ENCODE results near the gene EYA2.

EYA2 gene

DNA sequence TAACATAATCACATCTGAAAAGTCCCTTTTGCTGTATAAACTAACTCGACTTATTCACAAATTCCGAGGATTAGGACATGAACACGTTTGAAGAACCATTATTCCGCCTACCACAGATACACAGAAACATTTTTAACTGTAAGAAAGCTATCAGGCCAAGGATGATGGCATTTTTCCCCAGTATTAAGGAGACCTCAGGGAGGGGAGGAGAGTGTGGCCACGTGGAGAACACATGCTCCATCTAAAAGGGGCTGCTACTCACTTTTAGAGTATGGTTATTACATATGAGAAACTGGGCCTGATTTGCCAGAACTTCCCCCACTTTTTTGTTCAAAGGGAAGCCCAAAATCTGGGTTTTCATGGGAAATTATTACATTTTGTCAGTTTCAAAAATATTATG lies 153.4 kb downstream of the EYA2 start:
- DNase-seq: no peak

DNA sequence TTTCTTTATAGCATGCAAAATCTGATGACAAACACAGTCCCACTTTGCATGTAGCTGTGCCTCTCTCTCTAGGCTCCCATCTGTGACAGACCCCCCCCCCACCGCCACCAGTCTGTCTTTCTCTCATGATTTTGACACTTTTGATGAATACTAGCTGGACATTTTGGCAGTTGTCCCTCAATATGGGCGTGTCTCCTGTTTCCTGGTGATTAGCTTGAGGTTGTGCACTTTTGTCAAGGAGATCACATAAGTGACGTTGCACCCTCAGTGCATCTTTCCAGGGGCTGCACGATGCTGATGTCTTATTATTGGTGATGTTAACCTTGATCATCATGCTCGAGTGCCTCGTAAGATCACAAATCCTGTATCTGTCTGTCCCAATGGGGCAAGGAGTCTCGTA lies 155.1 kb downstream of the EYA2 start:
- DNase-seq: no peak

DNA sequence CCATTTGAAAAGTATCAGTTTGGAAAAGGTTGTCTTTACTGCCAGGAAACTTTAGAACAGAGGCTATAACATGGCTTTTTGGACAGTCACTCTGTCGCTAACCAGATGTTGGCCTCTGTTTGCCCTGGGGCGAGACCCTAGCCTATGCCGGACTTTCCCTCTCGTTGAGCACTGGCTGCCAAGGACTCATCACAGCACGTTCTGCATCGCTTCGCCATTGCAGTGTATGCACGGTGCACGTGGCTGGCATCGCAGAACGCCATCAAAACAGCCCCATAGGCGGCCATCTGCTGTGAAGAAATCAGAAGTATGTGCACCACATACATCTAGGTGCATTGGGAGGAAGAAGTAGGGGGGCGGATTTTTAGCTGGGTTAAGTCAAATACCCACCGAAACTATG lies 156.4 kb downstream of the EYA2 start:
- DNase-seq: no peak

DNA sequence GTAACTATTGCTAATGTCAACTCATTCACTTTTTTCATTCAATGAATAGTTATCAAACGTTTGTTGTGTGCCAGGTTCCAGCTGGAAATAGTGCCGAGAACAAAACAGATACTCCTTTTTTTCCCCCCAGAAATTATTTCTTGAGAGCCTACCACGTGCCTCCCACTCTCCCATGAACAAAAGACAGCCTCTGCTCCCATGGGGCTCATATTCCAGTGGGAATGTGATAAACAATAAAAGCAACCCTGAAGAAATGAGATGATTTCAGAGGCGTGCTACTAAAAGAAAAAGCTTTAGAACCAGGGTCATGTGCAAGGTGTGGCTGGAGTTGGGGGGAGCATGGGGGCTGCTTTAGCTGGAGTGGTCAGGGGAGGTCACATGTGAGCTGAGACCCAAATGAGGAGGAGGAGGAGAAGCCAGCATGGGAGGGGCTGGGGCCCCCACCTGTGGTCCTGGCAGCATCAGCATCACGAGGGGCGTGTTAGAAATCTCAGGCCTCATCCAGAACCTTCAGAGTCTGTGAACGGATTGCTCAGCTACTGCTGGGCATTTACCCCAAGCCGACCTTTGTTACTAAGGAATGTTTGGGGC lies 157.4 kb downstream of the EYA2 start:
- DNase-seq: no peak

DNA sequence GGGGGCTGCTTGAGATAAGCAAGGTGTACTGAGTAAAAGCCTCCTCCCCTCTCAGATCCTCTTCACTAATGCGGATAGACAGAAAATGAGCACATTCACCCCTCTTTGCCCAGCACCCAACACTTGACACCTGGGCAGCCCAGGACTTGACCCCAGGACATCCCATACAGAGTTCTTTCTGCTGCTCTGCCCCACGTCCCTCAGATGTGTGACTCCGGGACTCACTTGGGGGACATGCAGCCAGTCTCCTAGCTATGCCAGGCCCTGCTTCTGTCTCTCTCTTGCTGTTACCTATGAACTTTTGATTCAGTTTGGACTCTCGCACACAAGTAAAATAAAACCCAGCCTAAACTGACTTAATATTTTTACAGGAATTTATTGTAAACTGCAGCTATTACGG lies 159.9 kb downstream of the EYA2 start:
- DNase-seq: no peak

DNA sequence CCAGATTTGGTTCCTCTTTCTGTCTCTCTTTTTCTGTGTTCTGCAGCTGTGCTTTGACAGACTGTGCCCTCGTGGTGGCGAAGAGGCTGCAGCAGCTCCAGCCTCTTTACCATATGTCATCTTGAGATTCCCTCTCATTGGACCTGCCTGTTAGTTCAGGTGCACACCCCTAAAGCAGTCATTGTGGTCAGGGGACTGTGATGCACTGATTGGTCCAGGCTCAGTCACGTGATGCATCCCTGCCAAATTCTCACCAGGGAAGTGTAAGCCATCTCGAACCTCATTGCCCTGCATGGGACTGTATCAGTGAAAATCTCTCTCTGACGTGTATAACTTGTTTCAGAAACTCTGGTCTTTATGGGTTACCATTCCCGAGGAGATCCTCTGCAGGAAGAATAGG lies 160.3 kb downstream of the EYA2 start:
- DNase-seq: no peak

DNA sequence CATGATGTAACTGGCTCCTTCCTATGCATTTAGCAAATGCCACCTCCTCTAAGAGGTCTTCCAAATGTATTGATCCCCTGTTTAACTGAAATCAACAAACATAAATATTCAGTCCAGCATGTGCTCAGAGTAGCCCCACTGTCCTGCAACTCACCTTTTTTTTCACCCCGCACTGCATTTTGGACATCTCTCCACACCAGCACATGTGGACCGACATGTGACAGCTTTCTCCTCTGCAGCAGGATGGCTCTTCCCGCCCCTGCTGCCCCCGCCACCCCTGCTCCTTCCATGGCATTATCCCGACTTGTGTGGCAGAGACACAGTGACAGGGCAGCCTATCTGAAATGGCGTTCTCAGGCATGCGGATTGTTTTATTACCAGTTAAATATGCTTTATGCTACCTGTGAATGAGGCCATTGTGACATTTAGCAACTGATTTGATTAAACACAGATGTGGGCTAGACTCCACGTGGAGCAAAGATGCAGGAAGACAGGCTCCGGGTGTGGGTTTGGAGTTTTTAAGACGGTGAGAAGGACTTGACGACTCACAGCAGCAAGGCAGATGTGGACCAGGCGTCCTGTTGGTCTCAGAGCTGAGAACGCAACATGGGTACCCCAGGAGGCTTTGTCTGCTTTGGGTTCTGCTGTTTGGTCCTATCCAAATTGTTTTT lies 161.2 kb downstream of the EYA2 start:
- no peak for DNase-seq

DNA sequence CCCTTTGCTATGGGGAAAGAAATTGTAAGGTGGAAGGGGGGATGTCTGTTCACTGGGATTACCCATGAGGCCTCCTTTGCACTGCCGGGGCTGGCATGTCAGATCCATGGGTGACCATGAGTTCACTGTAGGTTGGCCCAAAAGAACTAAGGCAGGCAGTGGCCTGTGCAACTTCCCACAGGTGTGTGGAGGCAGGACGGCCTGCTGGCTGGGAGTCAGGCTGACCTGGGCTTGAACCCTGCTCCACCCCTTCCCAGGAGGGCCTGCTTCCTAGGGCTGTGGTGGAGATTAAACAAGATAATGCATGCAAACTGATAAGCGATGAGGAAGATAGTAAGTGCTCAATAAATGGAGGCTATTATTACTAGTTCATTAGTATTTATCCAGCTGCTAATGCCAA lies 163.0 kb downstream of the EYA2 start:
- DNase-seq: no peak

DNA sequence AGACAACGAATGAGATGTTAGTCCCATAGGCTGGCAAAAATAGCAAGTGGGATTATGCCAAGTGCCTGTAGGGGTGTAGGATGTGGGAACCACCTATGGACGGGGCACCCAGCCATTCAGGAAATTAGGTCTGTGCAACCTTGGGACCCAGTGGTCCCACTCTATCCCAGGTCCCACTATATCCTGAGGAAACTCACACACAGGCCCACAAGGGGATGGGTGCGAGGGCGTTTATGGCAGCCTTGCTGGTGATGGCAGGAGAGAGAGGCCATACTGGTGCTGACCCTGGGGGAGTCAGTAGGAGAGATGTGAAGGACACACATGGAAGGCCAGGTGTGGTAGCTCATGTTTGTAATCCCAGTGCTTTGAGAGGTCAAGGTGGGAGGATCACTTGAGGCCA lies 163.6 kb downstream of the EYA2 start:
- no peak for DNase-seq

DNA sequence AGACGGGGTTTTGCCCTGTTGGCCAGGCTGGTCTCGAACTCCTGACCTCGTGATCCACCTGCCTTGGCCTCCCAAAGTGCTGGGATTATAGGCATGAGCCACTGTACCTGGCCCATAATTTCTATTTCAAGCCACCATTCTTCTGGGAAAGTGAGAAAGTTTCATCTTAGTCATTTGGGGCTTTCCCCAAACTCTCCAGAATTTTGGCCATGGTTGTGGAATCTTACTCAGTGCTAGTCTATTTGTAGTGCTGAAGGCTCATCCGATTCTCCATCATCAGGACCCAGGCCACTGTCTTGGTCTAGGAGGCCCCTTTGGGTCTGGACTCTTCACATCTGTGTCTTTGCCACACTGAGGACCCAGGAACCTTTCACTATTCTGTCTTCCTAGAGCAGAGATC lies 164.9 kb downstream of the EYA2 start:
- no peak for DNase-seq

DNA sequence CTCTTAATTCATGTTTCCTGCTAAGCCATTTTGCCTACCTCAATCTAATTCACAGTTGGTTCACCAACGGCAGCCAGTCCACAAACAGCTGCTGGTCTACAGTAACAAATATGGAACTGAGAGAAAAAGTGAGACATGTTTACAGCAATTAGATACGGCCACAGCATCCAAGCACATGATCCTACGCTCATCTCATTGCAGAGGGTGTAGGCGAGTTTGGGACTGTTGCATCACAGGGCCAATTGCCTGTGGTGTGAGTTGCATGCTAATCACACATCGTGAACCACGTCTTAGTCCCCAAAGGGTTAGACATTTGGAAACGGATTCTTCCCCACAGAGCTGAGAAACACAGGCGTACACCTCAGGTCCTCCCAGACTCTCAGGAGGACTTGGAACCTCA lies 166.9 kb downstream of the EYA2 start:
- DNase-seq: no peak

DNA sequence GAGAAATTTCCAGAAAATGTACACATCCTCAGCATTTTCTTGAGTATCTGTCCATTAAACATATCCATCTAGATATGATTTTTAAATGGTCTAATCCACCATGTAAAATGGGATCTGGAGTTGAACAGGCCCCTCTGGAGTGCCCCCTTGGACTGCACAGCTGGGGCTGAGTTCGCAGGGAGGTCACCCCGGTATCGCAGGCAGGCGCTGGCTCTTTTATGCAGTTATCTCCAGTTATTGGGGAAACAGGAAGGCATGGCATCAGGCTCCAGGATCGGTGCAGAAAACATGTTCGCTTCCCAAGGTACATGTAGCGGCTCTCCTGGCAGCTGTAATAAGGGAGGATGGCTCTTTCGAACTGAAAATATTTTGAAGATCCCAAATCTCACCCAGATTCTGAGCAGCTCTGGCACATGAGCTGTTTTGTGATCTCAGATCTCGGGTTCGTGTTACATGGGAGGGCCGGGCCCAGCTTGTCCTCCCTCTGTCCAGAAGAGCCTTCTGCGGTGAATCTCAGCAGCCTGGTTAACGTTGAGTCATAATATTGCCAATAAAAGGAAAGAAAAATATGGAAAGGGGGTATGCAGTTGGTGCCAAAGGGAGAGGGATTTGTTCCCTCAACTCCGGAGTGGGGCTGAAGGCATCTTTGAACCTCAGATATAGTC lies 167.7 kb downstream of the EYA2 start:
- no peak for DNase-seq

DNA sequence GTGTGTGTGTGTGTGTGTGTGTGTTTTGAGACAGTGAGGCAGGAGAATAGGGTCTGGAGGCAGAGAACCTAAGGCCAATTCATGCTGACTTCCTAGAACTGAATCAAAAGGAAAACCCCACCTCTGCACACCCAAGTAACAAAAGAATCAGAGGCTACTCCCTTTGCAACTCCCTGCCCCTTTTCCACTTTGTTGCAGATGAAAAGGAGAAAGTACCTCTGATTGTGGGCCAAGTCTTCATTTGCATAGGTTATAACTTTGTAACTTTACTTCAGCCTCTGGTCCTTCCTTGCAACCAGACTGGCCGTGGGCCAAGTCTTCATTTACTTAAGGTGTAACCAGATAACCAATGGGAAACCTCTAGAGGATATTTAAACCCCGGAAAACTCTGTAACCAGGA lies 168.8 kb downstream of the EYA2 start:
- no peak for DNase-seq

DNA sequence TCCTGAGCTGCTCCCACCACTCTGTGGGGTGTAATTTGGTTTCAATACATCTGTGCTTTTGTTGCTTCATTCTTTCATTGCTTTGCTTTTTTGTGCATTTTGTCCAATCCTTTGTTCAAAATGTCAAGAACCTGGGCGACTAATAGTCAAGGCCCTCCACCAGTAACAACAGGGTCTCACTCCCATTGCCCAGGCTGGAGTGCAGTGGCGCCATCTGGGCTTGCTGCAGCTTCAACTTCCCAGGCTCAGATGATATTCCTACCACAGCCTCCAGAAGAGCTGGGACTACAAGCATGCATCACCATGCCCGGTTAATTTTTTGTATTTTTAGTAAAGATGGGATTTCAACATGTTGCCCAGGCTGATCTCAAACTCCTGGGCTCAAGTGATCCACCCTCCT lies 169.2 kb downstream of the EYA2 start:
- DNase-seq: no peak

DNA sequence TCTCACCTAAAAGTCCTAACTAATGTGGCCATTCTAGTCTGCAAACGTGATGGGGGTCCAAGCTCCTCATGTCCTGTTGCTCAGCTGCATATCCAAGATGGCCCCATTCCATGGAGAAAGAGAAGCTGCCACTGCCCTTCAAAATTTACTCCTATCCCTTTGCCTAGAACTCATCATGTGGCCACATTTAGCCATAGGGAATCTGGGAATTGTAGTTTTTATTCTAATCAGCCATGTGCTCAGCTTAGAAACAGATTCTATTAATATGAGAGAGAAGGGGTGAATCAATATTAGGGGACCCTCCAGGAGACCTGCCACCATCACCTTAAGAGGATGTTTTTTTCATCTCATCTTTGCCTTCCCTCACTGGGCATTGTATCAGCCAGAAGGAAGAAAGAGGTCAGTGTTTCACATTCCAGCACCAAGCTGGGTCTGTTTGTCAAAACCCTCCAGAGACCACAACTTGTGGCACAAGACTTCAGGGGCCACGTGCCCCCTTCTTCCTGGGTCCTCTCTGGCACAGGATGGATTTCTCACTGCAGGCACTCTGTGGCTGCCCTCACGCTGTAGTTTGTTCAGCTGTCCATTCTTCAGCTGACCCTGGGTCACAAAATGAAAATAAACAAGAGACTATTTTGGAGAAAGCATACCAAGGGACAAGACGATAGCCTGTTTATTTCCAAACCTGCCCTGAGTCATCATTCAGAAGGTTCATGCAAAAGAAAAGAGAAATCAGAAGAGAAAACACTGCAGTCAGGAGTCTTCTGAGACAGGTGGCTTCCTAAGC lies 172.0 kb downstream of the EYA2 start:
- DNase-seq: no peak

DNA sequence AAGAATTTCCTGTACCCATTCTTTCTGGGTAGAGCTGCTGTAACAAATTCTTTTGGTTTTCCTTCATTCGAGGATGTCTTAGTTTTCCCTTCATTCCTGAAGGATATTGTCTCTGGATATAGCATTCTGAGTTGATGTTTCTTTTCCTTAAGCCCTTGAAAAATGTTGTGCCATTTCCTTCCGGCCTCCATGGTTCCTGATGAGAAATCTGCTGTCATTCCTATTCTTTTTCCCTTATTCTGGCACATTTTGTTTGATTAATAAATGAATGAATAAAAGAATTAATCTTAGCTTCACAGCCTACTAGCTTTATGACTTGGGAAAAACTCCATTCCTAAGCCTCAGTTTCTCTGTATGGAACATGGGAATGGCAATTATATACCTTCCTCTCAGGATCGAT lies 173.1 kb downstream of the EYA2 start:
- no peak for DNase-seq

DNA sequence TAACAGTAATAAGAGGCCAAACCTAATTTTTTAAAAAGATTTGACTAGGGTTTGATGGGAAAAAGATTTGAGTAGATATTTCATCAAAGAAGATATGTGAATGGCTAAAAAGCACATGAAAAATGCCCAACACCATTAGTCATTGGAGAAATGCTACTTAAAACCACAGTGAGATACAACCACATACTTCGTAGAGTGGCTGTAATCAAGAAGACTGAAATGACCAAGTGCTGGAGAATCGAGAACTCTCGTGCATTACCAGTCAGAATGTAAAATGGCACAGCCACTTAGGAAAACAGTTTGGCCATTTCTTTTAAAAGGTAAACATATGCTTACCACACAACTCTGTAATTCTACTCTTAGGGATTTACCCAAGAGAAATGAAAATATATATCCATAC lies 175.5 kb downstream of the EYA2 start:
- no peak for DNase-seq

DNA sequence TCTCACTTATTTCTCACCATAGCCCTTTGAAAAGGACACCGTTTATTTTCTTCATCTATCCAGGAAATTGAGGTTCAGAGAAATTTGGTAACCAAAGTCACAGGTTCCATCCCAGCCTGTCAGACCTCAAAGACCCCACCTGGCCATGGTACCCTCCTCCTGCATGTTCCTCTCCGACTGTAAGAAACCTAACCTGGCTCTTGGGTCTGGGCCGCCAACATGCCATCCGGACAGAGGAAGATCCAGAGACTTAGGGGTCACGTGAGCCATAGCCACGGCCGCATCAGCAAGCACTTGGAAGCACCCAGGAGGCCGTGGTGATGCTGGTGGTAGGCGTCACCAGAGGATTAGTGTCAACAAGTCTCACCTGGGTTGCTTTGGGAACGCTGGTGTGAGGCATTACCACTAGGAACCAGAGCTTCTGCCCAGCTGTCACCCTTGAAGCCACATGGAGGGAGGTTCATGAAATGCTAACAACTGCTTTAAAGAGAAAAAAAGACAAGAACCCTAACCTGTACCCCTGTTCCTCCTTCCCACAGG lies 177.1 kb downstream of the EYA2 start:
- no peak for DNase-seq

DNA sequence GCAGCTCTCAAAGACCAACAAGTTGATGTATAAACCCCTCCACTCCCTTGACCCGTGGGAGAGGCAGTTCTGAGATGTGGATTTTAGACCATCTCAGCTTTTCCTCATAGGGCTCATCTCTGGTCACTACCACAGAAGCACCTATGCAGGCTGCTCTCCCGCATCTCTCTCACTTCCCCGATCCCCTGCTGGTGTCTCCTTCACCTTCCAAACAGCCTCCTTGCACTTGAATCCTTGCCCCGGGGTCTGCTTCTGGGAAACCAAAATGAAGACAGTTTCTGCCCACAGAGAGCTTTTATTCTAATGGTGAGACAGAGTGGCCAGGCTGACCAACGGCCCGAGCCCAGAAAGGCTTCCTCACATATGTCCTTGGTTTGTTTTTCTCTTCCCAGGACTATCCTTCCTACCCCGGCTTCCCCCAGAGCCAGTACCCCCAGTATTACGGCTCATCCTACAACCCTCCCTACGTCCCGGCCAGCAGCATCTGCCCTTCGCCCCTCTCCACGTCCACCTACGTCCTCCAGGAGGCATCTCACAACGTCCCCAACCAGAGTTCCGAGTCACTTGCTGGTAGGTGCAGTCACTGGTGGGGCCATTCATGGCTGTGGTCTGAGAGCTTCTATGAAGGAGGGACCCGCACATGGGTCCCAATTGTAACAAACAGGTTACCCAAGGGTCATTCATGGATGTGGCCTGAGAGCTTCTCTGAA lies 179.3 kb downstream of the EYA2 start:
- no peak for DNase-seq

DNA sequence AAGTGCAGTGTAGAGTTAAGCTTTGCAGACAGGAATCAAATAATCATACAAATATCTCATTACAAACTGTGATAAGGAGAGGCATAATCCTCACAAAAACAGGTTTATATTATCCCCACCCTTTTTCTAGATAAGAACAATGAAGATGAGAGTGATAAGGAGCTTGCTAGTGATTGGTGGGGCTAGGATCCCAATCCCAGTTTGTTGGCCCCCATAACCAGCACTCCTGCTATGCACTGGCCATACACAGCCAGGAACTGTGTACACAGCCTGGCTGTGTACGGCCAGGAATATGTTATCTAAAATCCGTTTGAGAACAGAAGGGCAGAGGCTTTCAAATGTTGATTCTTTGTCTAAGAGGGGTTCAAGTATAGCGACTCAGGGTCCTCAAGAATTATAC lies 180.6 kb downstream of the EYA2 start:
- no peak for DNase-seq

DNA sequence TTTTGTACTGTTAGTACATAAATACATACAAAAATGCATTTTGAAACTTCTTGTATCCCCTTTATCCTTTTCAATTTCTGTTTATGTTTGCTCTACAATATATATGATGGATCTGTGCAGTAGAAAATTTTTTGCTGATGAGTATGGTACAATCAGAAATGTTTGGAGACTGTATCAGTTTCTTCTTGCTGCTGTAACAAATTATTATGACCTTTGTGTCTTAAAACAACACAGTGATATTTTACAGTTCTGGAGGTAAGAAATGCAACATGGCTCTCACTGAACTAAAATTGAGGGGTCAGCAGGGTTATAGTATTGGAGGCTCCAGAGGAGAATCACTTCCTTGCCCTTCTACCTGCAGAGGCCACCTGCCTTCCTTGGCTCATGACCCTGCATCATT lies 184.4 kb downstream of the EYA2 start:
- DNase-seq: no peak

DNA sequence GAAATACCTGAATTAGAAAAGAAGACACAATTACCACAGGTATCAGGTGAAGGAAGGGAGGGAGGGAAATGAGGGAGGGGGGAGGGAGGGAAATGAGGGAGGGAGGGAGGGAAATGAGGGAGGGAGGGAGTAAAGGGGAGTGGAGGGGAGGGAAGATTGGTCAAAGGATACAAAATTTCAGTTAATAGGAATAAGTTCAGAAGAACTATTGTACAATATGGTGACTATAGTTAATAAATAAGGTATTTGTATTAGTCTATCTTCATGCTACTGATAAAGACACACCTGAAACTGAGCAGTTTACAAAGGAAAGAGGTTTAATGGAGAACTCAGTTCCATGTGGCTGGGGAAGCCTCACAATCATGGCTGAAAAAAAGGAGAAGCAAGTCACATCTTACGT lies 185.7 kb downstream of the EYA2 start:
- no peak for DNase-seq

DNA sequence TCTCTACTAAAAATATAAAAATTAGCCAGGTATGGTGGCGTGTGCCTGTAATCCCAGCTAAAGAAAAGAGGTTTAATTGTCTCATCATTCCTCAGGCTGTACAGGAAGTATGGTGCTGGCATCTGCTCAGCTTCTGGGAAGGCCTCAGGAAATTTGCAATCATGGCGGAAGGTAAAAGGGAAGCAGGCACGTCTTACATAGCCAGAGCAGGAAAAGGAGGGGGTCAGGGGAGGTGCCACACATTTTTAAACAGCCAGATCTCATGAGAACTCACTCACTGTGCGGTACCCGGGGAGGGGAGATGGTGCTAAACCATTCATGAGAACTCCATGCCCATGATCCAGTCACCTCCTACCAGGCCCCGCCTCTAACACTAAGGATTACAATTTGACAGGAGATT lies 191.7 kb downstream of the EYA2 start:
- no peak for DNase-seq

Data from NCI-H1694 (cell line).